NCI-H2081 treated with DMSO at 0.1 percent for 48 hours (cell line): ENCODE data around the gene TMEM273.
"Not testable (repeated sequence)": the region's sequence is repeated elsewhere in the genome, so short reads cannot be mapped to it uniquely, and the experiment has no call there.

Source experiments
- DNase-seq: peaks from one replicate; lab custom pipeline; 2025; lab: John Stamatoyannopoulos, UW

TMEM273 gene

GRCh38 chr10:49204119-49204518 lies 15.9 kb upstream of the TMEM273 start:
- DNase-seq: no peak

- DNase-seq: no peak
Measured at GRCh38 chr10:49202266-49202665, 14.1 kb upstream of the TMEM273 start.

- DNase-seq: no peak
Measured at GRCh38 chr10:49200854-49201253, 12.7 kb upstream of the TMEM273 start.

- no peak for DNase-seq
Measured at GRCh38 chr10:49197171-49197570, 9.0 kb upstream of the TMEM273 start.

GRCh38 chr10:49195864-49196263 lies 7.7 kb upstream of the TMEM273 start:
- DNase-seq: not testable (repeated sequence)

GRCh38 chr10:49194212-49194920 lies 6.2 kb upstream of the TMEM273 start:
- DNase-seq: no peak

- no peak for DNase-seq
Measured at GRCh38 chr10:49191349-49191748, 3.2 kb upstream of the TMEM273 start.

GRCh38 chr10:49189422-49189821 lies 1.2 kb upstream of the TMEM273 start:
- no peak for DNase-seq

- no peak for DNase-seq
Measured at GRCh38 chr10:49187044-49187484, 1.1 kb downstream of the TMEM273 start.

- DNase-seq: no peak
Measured at GRCh38 chr10:49186613-49187012, 1.6 kb downstream of the TMEM273 start.

GRCh38 chr10:49185213-49185612 lies 3.0 kb downstream of the TMEM273 start:
- no peak for DNase-seq

- no peak for DNase-seq
Measured at GRCh38 chr10:49184642-49185111, 3.5 kb downstream of the TMEM273 start.

GRCh38 chr10:49183596-49184542 lies 4.3 kb downstream of the TMEM273 start:
- DNase-seq: no peak

- no peak for DNase-seq
Measured at GRCh38 chr10:49182776-49183175, 5.4 kb downstream of the TMEM273 start.

GRCh38 chr10:49180444-49180860 lies 7.7 kb downstream of the TMEM273 start:
- DNase-seq: no peak

- DNase-seq: no peak
Measured at GRCh38 chr10:49179699-49180443, 8.3 kb downstream of the TMEM273 start.

- no peak for DNase-seq
Measured at GRCh38 chr10:49178489-49179471, 9.4 kb downstream of the TMEM273 start.

GRCh38 chr10:49177391-49178355 lies 10.5 kb downstream of the TMEM273 start:
- no peak for DNase-seq
